HepG2 (cell line): ENCODE data around the gene RAD54L. TPM values are rescaled to one million over a fixed set of nuclear protein-coding genes. Genes with fewer than 3 reads are reported as not detected.

Experiments
- FOXO4 ChIP-seq: sonication (generic); formaldehyde crosslinking; conservative IDR thresholded peaks from 2 replicates; pipeline ENCODE4 v1.8.1; 2023; ENCODE audit warnings: missing genetic modification reagents
- HOXA9 ChIP-seq: sonication (generic); formaldehyde crosslinking; IDR thresholded peaks from 2 replicates; pipeline ENCODE4 v1.8.1; 2022; ENCODE audit warnings: missing genetic modification reagents, mild to moderate bottlenecking, moderate library complexity, borderline replicate concordance
- JUND ChIP-seq: sonication (generic); formaldehyde crosslinking; IDR thresholded peaks from 2 replicates; pipeline ENCODE4 v1.8.0; 2022; ENCODE audit warnings: mild to moderate bottlenecking, missing genetic modification reagents
- KDM2A ChIP-seq: sonication (generic); formaldehyde crosslinking; IDR thresholded peaks from 2 replicates; pipeline ENCODE4 v1.4.0; 2020; ENCODE audit warnings: low read depth, missing genetic modification reagents, borderline replicate concordance
- LCORL ChIP-seq, 2 experiments: fragments of 450-650 bp in 1 of 2; sonication (generic) in 1 of 2; formaldehyde crosslinking in 1 of 2; IDR thresholded peaks; 2 replicates each; pipeline versions ENCODE4 v1.5.0 to v1.6.1; 2017 to 2020; ENCODE audit warnings: antibody characterized with exemption in 1 of 2, missing genetic modification reagents in 1 of 2
- MYNN ChIP-seq: sonication (generic); formaldehyde crosslinking; IDR thresholded peaks from 2 replicates; pipeline ENCODE4 v1.4.0; 2020; ENCODE audit warnings: mild to moderate bottlenecking, low read depth, missing genetic modification reagents
- MZF1 ChIP-seq: sonication (generic); formaldehyde crosslinking; IDR thresholded peaks from 2 replicates; pipeline ENCODE4 v1.8.1; 2023; ENCODE audit warnings: mild to moderate bottlenecking, missing genetic modification reagents, borderline replicate concordance
- NFIB ChIP-seq: sonication (generic); formaldehyde crosslinking; IDR thresholded peaks from 2 replicates; pipeline ENCODE4 v1.9.0; 2021; ENCODE audit warnings: missing genetic modification reagents, mild to moderate bottlenecking, borderline replicate concordance
- NR2F1 ChIP-seq, 2 experiments: fragments of 450-650 bp in 1 of 2; formaldehyde crosslinking in 1 of 2; IDR thresholded peaks; 2 replicates each; pipeline versions ENCODE4 v1.5.0 to v1.6.1; 2016 to 2020; ENCODE audit warnings: mild to moderate bottlenecking in 1 of 2, missing compliant biosample characterization in 1 of 2, missing genetic modification reagents in 1 of 2, moderate library complexity in 1 of 2
- SIX4 ChIP-seq: sonication (generic); formaldehyde crosslinking; IDR thresholded peaks from 2 replicates; pipeline ENCODE4 v1.4.0; 2020; ENCODE audit warnings: missing genetic modification reagents
- SRY ChIP-seq: sonication (generic); formaldehyde crosslinking; IDR thresholded peaks from 2 replicates; pipeline ENCODE4 v1.8.0; 2022; ENCODE audit warnings: mild to moderate bottlenecking, missing genetic modification reagents
- TAF1 ChIP-seq: sonication (generic); formaldehyde crosslinking; IDR thresholded peaks from 2 replicates; pipeline ENCODE4 v1.4.0; 2020; ENCODE audit warnings: missing genetic modification reagents
- TFE3 ChIP-seq: IDR thresholded peaks from 2 replicates; pipeline ENCODE4 v1.6.1; 2016
- ZKSCAN1 ChIP-seq: fragments of 150-350 bp; IDR thresholded peaks from 2 replicates; pipeline ENCODE4 v1.6.1; 2014; ENCODE audit warnings: low read length
- ZNF121 ChIP-seq: sonication (generic); formaldehyde crosslinking; IDR thresholded peaks from 2 replicates; pipeline ENCODE4 v1.5.0; 2020; ENCODE audit warnings: mild to moderate bottlenecking, missing genetic modification reagents
- ZNF33A ChIP-seq: sonication (generic); formaldehyde crosslinking; IDR thresholded peaks from 2 replicates; pipeline ENCODE4 v1.5.1; 2020; ENCODE audit warnings: missing genetic modification reagents, mild to moderate bottlenecking, moderate library complexity, borderline replicate concordance
- ZNF382 ChIP-seq: sonication (generic); formaldehyde crosslinking; IDR thresholded peaks from 2 replicates; pipeline ENCODE4 v1.5.0; 2020; ENCODE audit warnings: missing genetic modification reagents, mild to moderate bottlenecking, borderline replicate concordance
- ZNF644 ChIP-seq: IDR thresholded peaks from 2 replicates; pipeline ENCODE4 v1.6.1; 2016; ENCODE audit warnings: low read depth
- ZNF678 ChIP-seq: sonication (generic); formaldehyde crosslinking; IDR thresholded peaks from 2 replicates; pipeline ENCODE4 v1.4.0; 2020; ENCODE audit warnings: mild to moderate bottlenecking, missing genetic modification reagents
- ZNF788 ChIP-seq: sonication (generic); formaldehyde crosslinking; IDR thresholded peaks from 2 replicates; pipeline ENCODE4 v1.5.0; 2020; ENCODE audit warnings: mild to moderate bottlenecking, missing genetic modification reagents, borderline replicate concordance
- polyA plus RNA-seq, 8 experiments: library from polyadenylated mRNA; depleted of rRNA in 3 of 8; stranded (reverse) in 7 of 8; unstranded in 1 of 8; fragments of >200 nt; fragmentation: Illumina TruSeq in 4 of 8; extraction: Trizol in 4 of 8; gene quantifications; 2 replicates each; pipeline versions ENCODE4 v1.2.1 to v1.2.3, GENCODE V29; 2011 to 2016; ENCODE audit warnings: low read depth in 4 of 8, missing spikeins in 1 of 8, mixed read lengths in 1 of 8; ENCODE audit not compliant: insufficient read depth in 1 of 8
- total RNA-seq, 5 experiments: library from RNA; depleted of rRNA; stranded (reverse); fragments of >200 nt; fragmentation: Illumina TruSeq; extraction: Trizol; gene quantifications; 2 replicates each; pipeline ENCODE4 v1.2.3, GENCODE V29; 2016; ENCODE audit warnings: low read depth in 1 of 5
- TF ChIP-seq, protein P1 (sequence below): sonication (generic); formaldehyde crosslinking; IDR thresholded peaks from 2 replicates; pipeline ENCODE4 v1.5.0; 2020; ENCODE audit warnings: missing genetic modification reagents
- TF ChIP-seq, protein P2 (sequence below): sonication (generic); formaldehyde crosslinking; IDR thresholded peaks from 2 replicates; pipeline ENCODE4 v1.4.0; 2020; ENCODE audit warnings: missing genetic modification reagents

Gene RAD54L
- total and polyA plus RNA-seq, 2 of the 13 experiments (the other 11 are each of a cell fraction or from before 2014, with no cell fraction given) = 10.2 to 30.0 TPM

GRCh38 chr1:46303038-46303871 lies 55.7 kb downstream of the RAD54L start, which contains the start of the genes LRRC41 and UQCRH (continued):
- TF ChIP-seq ZNF788 (CRISPR knock-in tag) (no peak), FOXO4 (CRISPR knock-in tag) (no peak), ZNF644 (no peak), ZNF33A (CRISPR knock-in tag) (peak; percentile 70; the same call in 1 of the 2 replicates), SRY (peak; percentile 28), MYNN (no peak), ZNF121 (CRISPR knock-in tag) (no peak), ZNF382 (CRISPR knock-in tag) (no peak), ZNF678 (CRISPR knock-in tag) (no peak), TFE3 (no peak), NR2F1 (CRISPR knock-in tag; IDR thresholded peaks at IDR 0.05) (no peak), MZF1 (no peak), HOXA9 (CRISPR knock-in tag) (no peak), ZKSCAN1 (no peak), LCORL (IDR thresholded peaks at IDR 0.05) (no peak), LCORL (CRISPR knock-in tag; IDR thresholded peaks at IDR 0.05) (no peak), KDM2A (CRISPR knock-in tag) (peak; percentile 61; the same call in 1 of the 2 replicates), JUND (no peak; the same call in 1 of the 2 replicates), SIX4 (CRISPR knock-in tag) (0 out of 2 replicates have a peak, but pooled peaks have one; percentile 17), TAF1 (CRISPR knock-in tag) (peak; percentile 94), NFIB (CRISPR knock-in tag) (no peak)
- TF ChIP-seq, protein P1, sequence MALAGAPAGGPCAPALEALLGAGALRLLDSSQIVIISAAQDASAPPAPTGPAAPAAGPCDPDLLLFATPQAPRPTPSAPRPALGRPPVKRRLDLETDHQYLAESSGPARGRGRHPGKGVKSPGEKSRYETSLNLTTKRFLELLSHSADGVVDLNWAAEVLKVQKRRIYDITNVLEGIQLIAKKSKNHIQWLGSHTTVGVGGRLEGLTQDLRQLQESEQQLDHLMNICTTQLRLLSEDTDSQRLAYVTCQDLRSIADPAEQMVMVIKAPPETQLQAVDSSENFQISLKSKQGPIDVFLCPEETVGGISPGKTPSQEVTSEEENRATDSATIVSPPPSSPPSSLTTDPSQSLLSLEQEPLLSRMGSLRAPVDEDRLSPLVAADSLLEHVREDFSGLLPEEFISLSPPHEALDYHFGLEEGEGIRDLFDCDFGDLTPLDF (CRISPR knock-in tag) = no peak
- TF ChIP-seq, protein P2, sequence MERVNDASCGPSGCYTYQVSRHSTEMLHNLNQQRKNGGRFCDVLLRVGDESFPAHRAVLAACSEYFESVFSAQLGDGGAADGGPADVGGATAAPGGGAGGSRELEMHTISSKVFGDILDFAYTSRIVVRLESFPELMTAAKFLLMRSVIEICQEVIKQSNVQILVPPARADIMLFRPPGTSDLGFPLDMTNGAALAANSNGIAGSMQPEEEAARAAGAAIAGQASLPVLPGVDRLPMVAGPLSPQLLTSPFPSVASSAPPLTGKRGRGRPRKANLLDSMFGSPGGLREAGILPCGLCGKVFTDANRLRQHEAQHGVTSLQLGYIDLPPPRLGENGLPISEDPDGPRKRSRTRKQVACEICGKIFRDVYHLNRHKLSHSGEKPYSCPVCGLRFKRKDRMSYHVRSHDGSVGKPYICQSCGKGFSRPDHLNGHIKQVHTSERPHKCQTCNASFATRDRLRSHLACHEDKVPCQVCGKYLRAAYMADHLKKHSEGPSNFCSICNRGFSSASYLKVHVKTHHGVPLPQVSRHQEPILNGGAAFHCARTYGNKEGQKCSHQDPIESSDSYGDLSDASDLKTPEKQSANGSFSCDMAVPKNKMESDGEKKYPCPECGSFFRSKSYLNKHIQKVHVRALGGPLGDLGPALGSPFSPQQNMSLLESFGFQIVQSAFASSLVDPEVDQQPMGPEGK (CRISPR knock-in tag) = peak; percentile 55; the same call in 1 of the 2 replicates
